GM19023 (cell line): Measurements from ENCODE around the gene RELN.

Source experiments
- ATAC-seq: cut with Tn5 transposase; IDR thresholded peaks from one replicate; pipeline ENCODE4 v1.9.1; 2021; ENCODE audit warnings: mild to moderate bottlenecking, moderate library complexity; ENCODE audit not compliant: unreplicated experiment

RELN gene

DNA sequence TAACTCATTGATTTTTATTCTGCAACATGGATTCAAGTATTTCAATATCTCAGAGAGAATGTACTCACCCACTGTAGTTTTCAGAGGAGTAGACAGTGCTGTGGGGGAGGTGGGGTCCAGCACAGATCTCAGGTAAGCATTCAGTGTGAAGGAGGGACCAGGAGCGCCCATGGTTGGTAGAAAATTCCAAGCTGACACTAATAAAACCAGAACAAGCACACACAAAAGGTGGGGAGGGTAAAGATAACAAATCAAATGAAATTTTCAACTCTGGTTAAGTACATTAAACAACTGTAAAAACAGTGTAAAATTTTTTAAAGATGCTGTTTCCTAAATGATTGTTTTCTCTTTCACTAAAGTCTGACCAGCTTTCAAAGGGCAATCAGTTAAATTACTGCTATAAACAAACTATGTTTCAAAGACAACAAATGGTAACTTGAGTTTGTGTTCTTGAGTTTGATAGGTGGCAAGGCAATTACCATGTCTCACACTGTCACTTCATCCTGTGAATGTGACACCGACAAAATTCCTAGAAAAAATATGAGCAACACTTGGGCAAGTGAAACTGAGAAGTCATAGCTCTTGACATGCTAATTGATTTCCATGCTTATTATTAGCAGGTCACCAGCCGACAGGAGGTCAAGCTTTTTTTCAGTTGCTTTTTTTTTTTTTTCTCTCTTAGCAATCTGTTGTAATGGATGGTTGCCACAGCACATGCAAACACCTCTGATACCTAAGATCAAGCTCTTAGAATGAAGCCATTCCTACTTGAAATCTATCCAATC is 337.7 kb downstream of the RELN start:
- no peak for ATAC-seq

DNA sequence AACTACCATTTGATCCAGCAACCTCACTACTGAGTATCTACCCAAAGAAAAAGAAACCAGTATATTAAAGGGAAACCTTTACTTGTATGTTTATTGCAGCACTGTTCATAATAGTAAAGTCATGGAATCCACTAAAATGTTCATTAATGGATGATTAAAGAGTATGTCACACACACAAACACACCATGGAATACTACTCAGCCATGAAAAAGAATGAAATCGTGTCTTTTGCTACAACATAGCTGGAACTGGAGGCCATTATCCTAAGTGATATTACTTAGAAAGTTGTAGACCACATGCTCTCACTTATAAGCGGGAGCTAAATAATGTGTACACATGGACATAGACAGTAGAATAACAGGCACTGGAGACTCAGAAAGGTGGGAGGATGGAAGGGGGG is 340.4 kb downstream of the RELN start:
- ATAC-seq, result no peak

DNA sequence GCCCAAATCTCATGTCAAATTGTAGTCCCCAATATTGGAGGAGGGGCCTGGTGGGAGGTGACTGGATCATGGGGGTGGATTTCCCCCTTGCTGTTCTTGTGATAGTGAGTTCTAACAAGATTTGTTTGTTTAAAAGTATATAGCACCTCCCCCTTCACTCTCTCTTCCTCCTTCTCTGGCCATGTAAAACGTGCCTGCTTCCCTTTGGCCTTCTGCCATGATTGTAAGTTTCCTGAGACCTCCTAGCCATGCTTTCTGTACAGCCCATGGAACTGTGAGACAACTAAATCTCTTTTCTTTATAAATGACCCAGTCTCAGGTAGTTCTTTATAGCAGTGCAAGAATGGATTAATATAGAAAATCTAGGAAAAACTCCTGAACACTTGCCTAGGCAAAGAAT is 341.3 kb downstream of the RELN start:
- ATAC-seq, result no peak

DNA sequence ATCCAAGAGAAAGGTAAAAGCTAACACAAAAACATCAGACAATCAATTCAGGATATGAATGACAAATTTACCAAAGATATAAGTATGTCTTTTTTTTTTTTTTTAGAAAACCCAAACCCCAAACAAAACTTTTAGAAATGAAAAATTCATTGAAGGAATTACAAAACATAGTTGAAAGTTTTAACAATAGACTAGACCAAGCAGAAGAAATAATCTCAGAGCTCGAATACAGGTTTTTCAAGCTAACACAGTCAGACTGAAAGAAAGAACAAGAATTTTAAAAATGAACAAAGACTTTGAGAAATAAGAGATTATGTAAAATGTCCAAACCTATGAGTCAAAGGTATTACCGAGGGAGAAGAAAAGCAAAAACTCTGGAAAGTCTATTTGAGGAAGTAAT is 345.1 kb downstream of the RELN start:
- ATAC-seq, result no peak

DNA sequence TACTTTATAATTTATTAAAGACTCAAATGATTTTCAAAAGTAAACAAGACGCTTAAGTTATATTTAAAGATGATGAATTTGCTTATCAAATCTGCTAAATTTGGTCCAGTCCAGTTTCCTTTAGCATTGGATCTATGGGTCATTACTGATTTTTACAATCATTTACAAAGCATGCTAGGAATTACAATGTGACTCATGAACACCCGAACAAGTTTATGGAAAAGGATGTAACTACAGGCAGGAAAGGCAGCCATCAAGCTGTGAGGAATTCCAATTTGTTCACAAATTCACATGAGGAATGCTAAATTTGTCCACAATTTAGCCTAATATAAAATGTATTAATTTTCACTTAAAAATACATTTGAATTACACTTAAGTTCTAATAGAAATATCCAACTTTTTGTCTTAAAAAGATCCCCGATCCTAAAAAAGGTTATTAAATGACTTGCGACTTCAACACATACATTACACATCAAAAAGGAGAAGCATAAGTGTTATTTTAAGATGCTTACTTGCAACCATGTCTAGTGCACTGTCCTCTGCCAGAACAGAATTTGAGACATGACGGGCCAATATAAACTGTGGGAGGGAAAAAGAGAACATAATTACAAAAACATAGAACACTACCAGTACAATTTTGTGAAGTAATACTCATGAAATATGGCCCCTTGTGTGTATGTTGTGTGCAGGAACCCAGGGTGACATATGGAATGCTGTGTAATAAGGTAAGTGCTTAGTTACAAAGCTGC is 349.3 kb downstream of the RELN start:
- no peak for ATAC-seq

DNA sequence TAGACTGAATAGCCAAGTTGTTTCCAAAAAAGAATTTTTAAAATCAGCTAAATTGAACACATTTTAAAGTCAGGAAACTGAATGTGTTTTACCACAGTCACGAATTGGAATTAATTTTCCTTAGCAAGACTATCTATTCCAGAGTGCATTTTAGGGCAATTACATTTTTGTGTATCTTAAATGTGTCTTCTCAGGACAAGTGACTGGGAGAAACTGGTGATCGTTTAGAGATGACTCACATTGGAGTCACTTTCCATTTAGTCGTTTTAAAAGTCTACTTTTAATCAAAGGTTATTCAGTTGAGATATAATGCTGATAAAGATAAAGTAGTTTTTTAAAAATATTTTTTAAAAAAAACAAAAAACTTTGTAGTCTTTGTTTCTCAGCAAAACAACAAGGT is 351.7 kb downstream of the RELN start:
- no peak for ATAC-seq

DNA sequence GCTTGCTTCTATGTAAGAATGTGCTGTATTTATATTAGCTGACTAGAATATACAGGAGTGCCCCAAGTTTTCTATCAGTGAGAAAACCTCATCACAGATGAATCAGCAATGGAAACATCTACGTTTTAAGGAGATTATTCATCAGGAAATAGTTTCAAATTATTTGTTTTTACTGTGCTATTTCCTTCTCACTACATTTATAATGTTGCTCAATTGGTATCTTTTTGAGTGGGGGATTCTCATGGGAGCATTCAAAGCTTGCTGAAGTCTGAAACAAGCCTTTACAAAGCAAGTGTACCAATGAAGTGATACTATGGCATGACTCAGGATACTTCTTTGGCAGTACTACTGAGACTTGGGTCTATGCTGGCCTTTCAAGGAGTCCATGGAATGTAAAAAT is 352.4 kb downstream of the RELN start:
- no peak for ATAC-seq

DNA sequence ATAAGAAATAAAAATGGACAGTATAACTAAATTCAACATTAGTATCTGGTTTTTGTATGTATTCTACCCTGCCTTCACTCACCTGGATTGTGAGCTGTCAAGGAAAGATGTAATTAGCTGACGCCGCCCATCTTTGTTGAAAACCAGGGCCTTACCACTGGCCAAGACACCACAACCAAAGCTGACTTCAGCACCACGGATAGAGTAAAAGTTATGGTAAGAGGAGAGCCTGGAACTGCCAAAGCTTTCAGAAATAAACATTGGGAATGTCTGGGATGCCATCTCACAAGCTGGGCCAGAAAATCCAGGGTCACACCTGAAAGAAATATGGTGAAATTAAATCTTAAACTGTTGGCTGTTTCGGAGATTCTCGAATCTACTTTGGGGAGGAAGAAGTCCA is 353.3 kb downstream of the RELN start:
- ATAC-seq, result no peak

DNA sequence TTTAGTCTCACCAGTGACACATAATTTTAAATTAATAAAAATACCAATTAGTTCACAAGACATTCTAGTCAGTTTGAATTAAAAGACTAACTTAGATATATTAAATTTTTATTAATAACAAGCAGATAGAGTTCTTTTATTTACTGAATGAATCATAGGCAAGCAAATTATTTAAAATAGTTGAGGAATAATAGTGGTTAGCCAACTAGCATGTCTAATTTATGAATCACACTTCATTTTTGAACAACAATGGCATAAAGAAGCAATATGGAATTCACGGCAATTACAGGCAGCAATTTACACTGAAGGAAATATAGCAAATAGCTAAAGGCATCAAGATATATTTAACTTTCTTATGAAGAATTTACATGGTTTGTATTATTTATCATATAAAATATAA is 356.5 kb downstream of the RELN start:
- ATAC-seq, result no peak

DNA sequence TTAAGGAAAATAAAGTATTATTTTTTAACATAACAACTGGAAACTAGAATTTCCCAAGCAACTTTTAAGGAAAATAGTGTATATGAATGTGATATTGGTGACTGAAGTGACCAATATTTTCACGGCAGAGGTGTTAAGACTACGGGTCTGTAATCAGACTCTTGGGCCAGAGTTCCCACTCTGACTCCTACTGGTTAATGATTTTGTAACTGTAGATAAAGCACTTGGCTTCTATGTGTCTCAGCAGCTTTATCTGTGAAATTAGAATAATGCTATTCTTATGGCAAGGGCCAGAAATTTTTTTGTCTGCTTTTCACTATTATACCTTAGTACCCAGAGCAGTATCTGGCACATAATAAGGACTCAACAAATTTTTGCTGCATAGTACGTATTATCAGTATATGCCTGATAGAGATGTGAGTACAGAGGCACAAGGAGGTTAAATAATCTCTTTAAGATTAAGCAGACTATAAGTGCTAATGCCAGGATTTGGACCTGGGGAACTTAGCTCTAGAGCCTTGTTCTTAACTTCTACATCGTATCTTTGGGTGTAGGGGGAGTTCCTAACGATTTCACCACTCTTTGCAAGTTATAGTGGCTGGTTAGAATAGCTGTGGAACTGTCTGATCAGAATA is 357.3 kb downstream of the RELN start:
- no peak for ATAC-seq

DNA sequence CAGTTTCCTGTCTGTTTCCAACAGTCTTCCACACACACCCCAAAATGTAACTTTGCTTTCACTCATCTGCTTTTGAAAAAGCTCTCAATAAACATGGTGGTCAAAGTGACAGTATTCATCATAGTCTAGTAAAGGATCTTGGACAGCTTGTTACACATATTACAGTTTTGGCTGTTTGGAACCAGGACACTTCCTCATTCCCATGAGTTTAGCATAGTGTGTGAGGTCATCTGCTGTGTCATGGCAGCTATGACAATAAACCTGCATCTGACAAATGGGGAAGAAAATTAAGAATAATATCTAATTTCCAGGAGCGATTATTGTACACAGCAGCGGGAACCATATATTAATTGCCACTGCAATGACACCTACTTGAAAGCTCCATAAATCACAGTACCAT is 359.1 kb downstream of the RELN start:
- ATAC-seq, result no peak

DNA sequence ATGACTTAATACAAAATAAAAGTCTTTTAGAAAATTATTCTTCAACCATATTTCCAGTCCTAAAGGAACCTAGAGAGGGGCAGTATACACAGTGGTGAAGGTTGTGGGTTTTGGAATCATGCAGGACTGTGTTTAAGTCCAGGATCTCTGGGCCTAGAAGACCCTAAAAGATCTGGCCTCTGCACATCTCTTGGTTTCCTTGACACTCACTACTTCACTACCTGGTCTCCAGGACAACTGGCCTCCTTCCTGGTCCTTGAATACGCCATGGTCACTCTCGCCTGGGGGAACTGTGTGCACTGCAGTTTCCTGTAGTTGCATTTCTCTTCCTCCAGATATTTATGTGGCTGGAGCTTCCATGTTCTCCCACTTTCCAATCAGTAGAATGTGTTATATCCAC is 360.7 kb downstream of the RELN start:
- no peak for ATAC-seq

DNA sequence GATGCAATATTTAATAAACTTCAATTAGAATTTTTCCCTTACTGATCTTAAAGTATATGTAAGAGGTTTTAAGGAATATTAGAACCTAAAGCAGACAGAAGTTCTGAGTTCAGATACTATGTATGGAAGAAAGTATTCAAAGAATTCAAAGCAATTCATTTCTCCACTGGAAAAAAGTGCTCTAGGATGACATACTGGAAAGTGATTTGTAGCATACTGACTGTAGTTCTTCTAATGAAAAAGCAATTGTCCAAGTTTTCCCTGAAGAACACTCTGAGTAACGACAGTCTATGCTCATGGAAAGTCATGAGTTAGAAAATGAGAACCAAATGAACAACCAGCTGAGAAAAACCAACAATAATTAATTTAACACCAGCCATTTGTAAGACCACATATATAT is 362.7 kb downstream of the RELN start:
- no peak for ATAC-seq

DNA sequence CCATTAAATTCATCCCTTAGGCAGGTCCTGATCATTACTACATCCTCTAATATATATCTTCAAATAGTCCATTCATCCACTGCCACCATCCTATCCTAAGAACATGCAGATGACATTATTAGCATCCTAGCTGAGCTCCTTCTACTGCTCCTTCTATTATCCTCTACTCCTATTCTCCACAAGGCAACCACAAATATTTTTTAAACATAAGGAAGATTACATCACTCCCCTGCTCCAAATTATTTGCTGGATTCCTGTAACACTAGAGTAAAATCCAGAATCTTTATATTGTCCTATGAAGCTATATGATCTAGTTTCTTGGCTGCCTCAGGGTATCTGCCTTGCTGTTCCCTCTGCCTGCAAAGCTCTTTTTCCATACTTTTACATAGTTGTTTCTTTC is 367.2 kb downstream of the RELN start:
- ATAC-seq, result no peak

DNA sequence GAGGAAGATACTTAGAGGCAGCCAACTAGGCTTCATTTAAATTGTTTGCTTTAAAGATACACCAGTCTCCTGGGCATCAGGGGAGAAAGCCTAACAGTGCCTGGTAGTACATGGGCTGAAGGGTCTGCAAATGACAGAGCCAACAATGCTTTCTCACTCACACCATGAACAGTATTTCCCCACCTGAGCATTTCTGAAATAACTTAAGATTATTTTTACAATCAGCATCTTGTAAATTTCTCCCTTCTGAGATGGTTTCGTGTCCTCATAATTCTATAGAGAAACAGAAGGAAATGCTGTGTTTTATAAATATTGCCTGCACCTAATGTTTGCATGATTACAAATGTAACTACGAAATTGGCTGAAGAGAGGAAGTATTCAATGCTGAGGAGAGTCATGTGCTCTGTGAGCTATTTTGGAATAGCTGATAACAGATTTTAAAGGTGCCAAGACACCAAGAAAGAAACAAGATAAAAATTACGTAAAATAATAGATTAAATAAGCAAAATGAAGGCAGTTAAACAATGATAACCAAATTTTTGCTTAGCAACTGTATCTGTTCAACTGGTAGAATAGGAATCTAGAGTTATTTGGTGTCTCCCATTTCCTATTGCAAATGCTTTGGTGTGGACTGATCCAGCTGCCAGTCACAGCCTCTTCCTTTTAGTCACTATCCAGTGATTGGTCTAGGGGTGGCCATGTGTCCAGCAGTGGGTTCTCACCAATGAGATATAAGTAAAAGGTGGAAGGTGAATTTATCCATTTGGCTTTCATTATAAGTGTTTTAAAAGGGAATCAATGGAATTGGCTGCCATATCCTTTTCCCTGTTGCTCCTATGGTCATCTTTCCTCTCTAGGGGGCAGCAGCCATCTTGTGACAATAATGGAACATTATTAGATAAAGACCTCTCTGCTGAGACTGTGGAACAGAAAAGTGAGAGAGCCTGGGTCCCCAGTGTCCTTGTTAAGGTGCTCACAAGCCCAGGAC is 375.5 kb downstream of the RELN start:
- ATAC-seq, result no peak

DNA sequence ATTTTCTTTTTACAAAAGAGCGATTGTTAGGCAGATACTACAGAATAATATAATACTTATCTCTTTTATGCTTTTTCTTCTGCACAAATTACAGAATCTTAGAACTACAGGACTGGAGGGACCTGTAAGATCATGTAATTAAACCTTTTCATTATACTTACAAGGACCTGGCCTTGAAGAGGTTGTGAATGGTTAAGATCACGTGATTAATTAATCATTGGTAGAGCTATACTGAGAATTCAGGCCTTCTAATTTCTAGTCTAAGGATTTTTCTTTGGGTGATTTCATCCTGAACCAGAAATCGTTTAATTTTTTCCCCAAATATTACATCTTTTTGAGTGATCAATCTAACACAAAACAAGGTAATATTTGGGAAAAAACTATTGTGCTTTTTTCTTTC is 379.7 kb downstream of the RELN start:
- no peak for ATAC-seq

DNA sequence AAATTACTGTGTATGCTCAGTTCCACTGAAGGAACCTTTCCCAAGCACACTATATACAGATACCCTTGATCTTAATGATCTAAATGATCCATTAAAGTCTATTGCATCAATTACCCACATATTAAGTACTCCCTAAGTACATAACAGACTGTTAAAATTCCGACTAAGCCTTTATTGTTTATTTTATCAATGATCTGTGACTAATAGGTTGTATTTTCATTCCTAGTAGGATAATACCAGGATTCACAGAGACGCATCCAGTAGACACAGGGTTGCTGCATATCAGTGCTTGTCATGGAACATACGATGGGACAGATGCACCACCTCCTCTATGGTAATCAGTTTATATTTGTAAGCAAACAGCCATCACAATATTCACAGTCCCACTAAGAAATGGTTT is 383.8 kb downstream of the RELN start:
- no peak for ATAC-seq

DNA sequence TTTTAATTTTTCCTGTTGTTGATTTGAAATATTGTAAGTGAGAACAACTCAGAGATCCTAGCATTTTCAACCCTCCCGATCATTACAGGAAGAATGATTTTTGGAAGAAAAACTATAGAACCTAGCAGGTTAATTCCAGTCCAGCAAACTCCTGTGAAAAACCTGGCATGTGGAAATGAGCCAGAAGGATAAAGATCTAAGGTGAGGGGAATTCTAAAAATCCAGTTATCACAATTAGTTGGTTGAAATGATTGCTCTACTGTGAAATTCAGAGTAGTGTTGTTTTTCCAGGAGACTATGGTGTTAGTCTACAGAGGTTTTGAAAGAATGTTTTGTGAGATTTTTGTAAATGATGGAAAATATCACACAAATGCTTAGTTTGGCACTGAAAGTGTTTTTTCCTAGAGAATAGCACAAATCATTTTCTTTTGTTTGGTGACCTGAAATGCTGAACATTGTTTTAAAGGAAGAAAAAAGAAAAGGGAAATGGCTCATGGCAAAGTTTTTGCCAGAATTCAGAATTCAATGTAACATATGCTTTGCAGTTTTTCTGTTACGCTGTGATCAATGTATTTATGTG is 391.0 kb downstream of the RELN start:
- no peak for ATAC-seq

DNA sequence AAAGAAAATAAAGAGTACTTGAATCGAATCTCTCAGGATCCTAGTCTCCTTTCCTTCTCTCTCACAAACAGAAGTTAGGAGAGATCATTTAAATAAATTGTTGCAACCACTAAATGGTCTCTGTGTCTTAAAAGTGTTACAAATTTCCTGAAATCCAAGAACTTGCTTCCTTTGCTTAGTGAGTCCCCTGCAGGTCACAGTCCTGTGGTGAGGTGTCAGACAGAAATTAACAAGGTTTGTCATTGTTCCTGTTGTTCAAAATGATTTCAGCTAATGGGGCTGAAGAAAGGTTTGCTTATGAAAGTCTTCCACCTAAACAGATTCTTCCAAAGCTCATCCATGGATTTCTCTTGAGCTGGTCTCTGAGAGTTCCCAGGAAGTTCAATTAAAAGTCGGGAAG is 391.9 kb downstream of the RELN start:
- ATAC-seq, result no peak

DNA sequence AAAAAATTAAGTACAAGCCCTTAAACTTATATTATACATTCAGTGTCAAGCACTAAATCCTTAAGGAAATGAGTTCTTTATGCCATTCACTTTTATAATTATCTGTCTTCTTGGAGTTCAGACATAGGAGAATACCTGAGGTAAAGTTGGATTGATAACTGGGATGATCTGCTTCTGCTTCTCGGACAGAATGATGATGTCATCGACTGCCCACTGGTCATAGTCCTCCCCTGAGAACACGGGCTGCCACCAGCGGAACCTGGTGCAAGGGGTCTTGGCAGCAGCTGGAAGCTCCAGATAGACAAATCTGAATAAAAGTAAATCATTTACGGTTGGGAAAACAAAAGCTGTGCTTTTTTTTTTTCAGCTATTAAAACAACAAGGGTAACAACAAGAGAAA is 395.3 kb downstream of the RELN start:
- no peak for ATAC-seq

DNA sequence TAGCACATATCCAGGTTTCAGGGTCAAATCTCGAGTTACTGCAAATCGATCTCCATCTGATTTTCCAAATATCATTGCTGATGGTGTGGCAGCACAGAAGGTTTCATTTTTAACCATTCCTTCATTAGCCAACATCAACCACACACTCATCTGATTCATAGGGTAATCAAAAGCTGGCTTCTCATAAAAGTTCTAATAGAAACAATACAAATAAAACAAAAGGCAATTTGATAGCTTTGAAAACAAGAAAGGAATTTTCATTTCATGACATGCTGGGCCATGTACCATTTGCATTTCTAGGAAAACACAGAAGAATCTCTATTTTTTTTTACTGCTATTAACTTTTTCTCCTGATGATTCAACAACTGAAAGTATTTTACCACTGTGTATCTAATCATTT is 395.8 kb downstream of the RELN start:
- ATAC-seq, result no peak
